ENCODE data around the gene TGM3.

TGM3 gene

GRCh38 chr20:2285613-2286012 is 10.2 kb upstream of the TGM3 start:
- DNase-seq (ENCODE audit: low spot score) = no peak

GRCh38 chr20:2287504-2287903 is 8.3 kb upstream of the TGM3 start:
- DNase-seq (ENCODE audit: low spot score) = no peak

- no peak for DNase-seq (ENCODE audit: low spot score)
Observed at GRCh38 chr20:2289475-2289874, 6.3 kb upstream of the TGM3 start.

GRCh38 chr20:2290486-2290885 is 5.3 kb upstream of the TGM3 start:
- no peak for DNase-seq (ENCODE audit: low spot score)

GRCh38 chr20:2292416-2293110 is 3.2 kb upstream of the TGM3 start:
- no peak for DNase-seq (ENCODE audit: low spot score)

GRCh38 chr20:2293486-2293885 is 2.3 kb upstream of the TGM3 start:
- DNase-seq (ENCODE audit: low spot score) = no peak

- peak; percentile 6 for DNase-seq (ENCODE audit: low spot score)
Observed at GRCh38 chr20:2293971-2294370, 1.8 kb upstream of the TGM3 start.

- DNase-seq (ENCODE audit: low spot score) = no peak
Observed at GRCh38 chr20:2295286-2295685, 515 bp upstream of the TGM3 start.

- DNase-seq (ENCODE audit: low spot score) = no peak
Observed at GRCh38 chr20:2296524-2297356, 939 bp downstream of the TGM3 start.

GRCh38 chr20:2297357-2297728 is 1.5 kb downstream of the TGM3 start:
- DNase-seq (ENCODE audit: low spot score) = no peak

- no peak for DNase-seq (ENCODE audit: low spot score)
Observed at GRCh38 chr20:2298116-2298515, 2.3 kb downstream of the TGM3 start.

- DNase-seq (ENCODE audit: low spot score) = no peak
Observed at GRCh38 chr20:2298701-2299100, 2.9 kb downstream of the TGM3 start.

- no peak for DNase-seq (ENCODE audit: low spot score)
Observed at GRCh38 chr20:2299301-2299700, 3.5 kb downstream of the TGM3 start.

- no peak for DNase-seq (ENCODE audit: low spot score)
Observed at GRCh38 chr20:2300002-2300401, 4.2 kb downstream of the TGM3 start.

GRCh38 chr20:2300420-2300819 is 4.6 kb downstream of the TGM3 start:
- DNase-seq (ENCODE audit: low spot score) = no peak

- DNase-seq (ENCODE audit: low spot score) = peak; percentile 0
Observed at GRCh38 chr20:2301164-2301622, 5.4 kb downstream of the TGM3 start.

- no peak for DNase-seq (ENCODE audit: low spot score)
Observed at GRCh38 chr20:2302384-2303060, 6.7 kb downstream of the TGM3 start.

GRCh38 chr20:2303673-2304072 is 7.9 kb downstream of the TGM3 start:
- no peak for DNase-seq (ENCODE audit: low spot score)

- DNase-seq (ENCODE audit: low spot score) = no peak
Observed at GRCh38 chr20:2304180-2304579, 8.4 kb downstream of the TGM3 start.

- DNase-seq (ENCODE audit: low spot score) = no peak
Observed at GRCh38 chr20:2305029-2305428, 9.2 kb downstream of the TGM3 start.

- no peak for DNase-seq (ENCODE audit: low spot score)
Observed at GRCh38 chr20:2305479-2305878, 9.7 kb downstream of the TGM3 start.

GRCh38 chr20:2305946-2306345 is 10.1 kb downstream of the TGM3 start:
- no peak for DNase-seq (ENCODE audit: low spot score)

GRCh38 chr20:2307136-2307535 is 11.3 kb downstream of the TGM3 start:
- no peak for DNase-seq (ENCODE audit: low spot score)
